OCI-LY3 (cell line): ENCODE data around the gene CUL7.

ENCODE experiments used
- EZH2phosphoT487 ChIP-seq: fragments of 200-600 bp; shearing (Covaris generic); IDR thresholded peaks from 2 replicates; pipeline ENCODE4 v1.6.1; 2018; ENCODE audit warnings: antibody characterized with exemption, mixed run types, low read depth
- TF ChIP-seq, protein P1 (sequence below): fragments of 200-600, 300-600 bp; sonication (generic); IDR thresholded peaks from 2 replicates; pipeline ENCODE4 v1.5.1; 2014; ENCODE audit warnings: antibody characterized with exemption, low read length, low read depth

DNA sequence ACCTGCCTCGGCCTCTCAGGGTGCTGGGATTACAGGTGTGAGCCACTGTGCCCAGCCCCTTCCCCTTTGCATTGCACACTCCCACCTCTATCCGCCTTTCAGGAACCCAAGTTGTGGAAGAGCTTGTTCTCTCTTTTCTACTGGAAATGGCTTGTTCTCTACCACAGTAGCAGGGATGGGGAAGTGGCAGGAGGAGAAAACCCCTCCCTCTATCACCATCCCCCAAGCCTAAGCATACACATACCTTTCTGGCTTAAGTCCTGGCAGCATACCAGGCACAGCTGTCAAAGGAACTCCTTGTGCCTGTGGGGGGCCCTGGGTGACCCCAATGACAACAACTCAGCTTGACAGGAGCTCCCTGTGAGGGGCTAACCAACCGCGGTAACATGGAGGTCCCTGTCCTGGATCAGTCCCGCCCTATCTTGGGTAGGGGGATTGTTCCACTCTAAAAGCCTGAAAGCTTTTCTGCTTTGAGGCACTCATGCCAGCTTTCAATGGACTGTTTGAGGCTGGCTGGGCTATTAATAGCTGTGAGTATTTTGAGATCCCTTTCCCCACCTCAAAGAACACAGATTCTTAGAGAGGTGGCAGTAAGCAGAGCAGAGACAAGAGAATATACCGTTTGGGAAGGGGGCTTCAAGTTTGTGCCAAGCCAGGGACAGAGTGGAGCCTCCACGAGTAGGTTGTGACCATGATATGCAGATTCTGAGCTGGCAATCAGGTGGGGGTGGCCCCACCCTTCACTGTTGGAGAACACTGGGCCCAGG, 37.3 kb downstream of the CUL7 start:
- TF ChIP-seq, protein P1, sequence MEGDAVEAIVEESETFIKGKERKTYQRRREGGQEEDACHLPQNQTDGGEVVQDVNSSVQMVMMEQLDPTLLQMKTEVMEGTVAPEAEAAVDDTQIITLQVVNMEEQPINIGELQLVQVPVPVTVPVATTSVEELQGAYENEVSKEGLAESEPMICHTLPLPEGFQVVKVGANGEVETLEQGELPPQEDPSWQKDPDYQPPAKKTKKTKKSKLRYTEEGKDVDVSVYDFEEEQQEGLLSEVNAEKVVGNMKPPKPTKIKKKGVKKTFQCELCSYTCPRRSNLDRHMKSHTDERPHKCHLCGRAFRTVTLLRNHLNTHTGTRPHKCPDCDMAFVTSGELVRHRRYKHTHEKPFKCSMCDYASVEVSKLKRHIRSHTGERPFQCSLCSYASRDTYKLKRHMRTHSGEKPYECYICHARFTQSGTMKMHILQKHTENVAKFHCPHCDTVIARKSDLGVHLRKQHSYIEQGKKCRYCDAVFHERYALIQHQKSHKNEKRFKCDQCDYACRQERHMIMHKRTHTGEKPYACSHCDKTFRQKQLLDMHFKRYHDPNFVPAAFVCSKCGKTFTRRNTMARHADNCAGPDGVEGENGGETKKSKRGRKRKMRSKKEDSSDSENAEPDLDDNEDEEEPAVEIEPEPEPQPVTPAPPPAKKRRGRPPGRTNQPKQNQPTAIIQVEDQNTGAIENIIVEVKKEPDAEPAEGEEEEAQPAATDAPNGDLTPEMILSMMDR = no peak
- no peak for TF ChIP-seq EZH2phosphoT487
